SK-N-MC (cell line): ENCODE data around the gene TOMM40.

Experiments
- EZH2 ChIP-seq: fragments of 200-600 bp; sonication (generic); IDR thresholded peaks from one replicate; pipeline ENCODE4 v1.6.1; 2017; ENCODE audit warnings: antibody characterized with exemption
- FOXP2 ChIP-seq: optimal IDR thresholded peaks from 2 replicates; pipeline ENCODE3; 2011; ENCODE audit warnings: mild to moderate bottlenecking, moderate library complexity; ENCODE audit not compliant: insufficient read depth; ENCODE audit errors: extremely low read length, control extremely low read depth
- POLR2AphosphoS5 ChIP-seq: IDR thresholded peaks from 2 replicates; pipeline ENCODE4 v1.6.1; 2012; ENCODE audit warnings: mild to moderate bottlenecking, low read depth, low read length, borderline replicate concordance

DNA sequence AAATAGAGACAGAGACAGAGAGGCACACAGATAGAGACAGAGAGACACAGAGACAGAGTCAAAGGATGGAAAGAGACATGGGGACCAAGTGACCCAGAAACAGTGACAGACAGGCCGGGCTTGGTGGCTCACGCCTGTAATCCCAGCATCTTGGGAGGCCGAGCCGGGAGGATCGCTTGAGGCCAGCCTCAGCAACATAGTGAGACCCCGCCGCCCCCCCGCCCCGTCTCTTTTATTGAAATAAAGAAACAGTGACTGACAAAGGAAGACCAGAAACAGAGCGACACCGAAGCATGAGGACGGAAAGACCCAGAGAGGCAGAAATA lies 45.8 kb upstream of the TOMM40 start:
- TF ChIP-seq EZH2 (no peak), POLR2AphosphoS5 (no peak), FOXP2 (no peak)
